ENCODE results near the gene ZNF697.

- TF ChIP-seq CTCF (IDR thresholded peaks at IDR 0.05) (no peak), POLR2A (IDR thresholded peaks at IDR 0.05) (no peak)
Observed at GRCh38 chr1:119594376-119594775, 53.7 kb downstream of the ZNF697 start.
